HG02885 (cell line): ENCODE results near the gene KCNV2.

Source experiments
- ATAC-seq: cut with Tn5 transposase; IDR thresholded peaks from one replicate; pipeline ENCODE4 v1.9.1; 2021; ENCODE audit warnings: mild to moderate bottlenecking; ENCODE audit not compliant: unreplicated experiment, poor library complexity

The KCNV2 gene

DNA sequence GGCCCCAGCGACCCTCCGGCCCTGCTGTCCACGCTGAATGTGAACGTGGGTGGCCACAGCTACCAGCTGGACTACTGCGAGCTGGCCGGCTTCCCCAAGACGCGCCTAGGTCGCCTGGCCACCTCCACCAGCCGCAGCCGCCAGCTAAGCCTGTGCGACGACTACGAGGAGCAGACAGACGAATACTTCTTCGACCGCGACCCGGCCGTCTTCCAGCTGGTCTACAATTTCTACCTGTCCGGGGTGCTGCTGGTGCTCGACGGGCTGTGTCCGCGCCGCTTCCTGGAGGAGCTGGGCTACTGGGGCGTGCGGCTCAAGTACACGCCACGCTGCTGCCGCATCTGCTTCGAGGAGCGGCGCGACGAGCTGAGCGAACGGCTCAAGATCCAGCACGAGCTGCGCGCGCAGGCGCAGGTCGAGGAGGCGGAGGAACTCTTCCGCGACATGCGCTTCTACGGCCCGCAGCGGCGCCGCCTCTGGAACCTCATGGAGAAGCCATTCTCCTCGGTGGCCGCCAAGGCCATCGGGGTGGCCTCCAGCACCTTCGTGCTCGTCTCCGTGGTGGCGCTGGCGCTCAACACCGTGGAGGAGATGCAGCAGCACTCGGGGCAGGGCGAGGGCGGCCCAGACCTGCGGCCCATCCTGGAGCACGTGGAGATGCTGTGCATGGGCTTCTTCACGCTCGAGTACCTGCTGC is 839 bp downstream of the KCNV2 start:
- ATAC-seq, result no peak

DNA sequence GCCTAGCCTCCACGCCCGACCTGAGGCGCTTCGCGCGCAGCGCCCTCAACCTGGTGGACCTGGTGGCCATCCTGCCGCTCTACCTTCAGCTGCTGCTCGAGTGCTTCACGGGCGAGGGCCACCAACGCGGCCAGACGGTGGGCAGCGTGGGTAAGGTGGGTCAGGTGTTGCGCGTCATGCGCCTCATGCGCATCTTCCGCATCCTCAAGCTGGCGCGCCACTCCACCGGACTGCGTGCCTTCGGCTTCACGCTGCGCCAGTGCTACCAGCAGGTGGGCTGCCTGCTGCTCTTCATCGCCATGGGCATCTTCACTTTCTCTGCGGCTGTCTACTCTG is 1.4 kb downstream of the KCNV2 start:
- ATAC-seq, result no peak

DNA sequence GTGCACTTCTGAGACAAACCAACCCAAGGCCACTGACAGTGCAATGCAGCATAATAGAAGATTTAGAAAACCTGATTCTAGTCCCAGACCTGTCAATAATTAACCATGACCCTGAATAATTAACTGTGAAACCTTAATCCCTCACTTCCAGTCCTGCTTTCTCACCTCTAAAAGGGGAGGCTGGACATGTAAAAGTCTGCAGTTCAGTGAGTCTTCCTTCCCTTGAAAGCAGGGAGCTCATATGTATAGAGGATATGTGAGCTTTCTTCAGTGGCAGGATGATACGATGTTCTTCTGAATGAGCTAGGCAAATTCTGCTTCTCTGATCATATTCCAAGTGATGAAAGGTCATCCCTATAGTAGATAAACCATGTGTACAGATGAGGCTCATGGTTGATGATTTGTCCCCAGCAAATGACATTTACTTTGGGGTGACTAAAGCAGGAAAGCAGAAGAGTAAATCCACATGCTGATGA is 2.9 kb downstream of the KCNV2 start:
- ATAC-seq, result no peak

DNA sequence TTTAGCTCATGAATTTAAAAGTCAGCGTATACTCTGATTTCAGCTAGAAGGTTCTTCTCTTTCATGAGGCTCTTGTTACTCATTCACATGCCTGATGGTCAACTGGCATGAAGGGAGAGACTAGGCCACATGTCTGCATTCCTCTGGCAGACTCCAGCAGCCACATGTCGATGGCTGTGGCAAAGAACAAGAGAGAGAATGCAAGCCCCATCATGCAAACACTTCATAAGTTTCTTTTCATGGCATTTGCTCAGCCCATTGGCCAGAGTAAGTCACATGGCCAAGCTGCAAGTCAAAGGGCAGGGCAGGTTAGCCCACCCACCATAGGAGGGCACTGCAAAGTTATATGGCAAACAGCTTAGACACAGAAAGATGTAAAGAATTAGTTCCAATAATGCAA is 5.4 kb downstream of the KCNV2 start:
- no peak for ATAC-seq

- ATAC-seq, result no peak
These were observed 6.2 kb downstream of the KCNV2 start for GRCh38 chr9:2723376-2724065.

GRCh38 chr9:2725126-2725525 is 7.8 kb downstream of the KCNV2 start:
- ATAC-seq, result no peak

GRCh38 chr9:2725898-2726649 is 8.8 kb downstream of the KCNV2 start:
- ATAC-seq, result no peak

DNA sequence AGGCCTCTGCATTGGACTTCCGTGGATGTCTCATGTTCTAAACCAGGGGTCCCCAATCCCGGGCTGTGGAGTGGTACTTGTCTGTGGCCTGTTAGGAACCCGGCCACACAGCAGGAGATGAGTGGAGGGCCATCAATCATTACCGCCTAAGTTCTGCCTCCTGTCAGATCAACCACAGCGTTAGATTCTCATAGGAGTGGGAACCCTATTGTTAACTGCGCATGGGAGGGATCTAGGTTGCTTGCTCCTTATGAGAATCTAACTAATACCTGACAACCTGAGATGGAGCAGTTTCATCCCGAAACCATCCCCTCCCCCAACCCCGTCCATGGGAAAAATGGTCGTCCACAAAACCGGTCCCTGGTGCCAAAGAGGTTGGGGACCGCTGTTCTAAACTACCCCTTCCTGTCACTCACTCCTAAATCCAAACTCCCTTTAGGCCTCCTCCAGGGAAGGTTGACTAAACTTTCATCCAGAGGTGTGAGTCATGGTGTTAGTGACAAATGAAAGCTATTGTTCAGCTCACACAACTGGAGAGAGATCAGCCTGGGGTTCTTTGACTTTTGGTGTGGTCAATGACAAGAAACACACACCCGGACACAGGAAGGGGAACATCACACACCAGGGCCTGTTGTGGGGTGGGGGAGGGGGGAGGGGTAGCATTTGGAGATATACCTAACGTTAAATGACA is 9.5 kb downstream of the KCNV2 start:
- ATAC-seq, result no peak

DNA sequence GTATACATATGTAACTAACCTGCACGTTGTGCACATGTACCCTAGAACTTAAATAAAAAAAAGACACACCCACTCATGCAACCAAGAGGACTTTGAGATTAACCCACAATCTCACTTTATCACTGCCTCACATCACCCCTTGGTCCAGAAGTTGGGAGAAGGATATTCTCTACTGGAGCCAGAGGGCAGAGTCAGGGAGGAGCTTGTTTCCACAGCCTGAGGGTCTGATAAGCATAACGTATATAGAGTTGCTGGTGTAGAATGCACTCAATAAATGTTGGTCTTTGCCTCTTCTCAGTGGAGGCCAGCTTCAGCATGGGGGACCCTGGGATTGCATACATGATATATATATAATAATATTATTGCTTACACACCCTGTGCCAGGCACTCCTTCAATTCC is 10.1 kb downstream of the KCNV2 start:
- no peak for ATAC-seq

GRCh38 chr9:2727966-2728613 is 10.8 kb downstream of the KCNV2 start:
- peak; percentile 89 for ATAC-seq

DNA sequence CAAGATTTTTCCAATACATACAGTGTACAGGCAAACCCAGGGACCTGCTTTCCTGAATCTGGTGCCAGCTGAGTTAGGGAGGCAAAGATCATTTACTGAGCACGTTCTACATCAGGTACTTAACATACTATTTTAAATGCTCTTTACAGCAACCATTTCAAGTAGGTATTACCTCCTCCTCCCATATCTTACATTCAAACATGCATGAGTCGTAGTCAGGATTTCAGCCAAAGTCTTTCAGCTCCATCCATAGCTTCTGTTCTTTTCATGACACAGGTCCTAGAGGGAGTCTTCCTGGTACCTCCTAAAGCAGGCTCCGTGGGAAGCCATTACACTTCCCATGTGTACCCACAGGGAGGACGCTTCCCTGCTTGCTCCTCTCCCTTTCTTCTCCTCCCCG is 11.7 kb downstream of the KCNV2 start:
- ATAC-seq, result no peak

GRCh38 chr9:2729721-2730120 is 12.4 kb downstream of the KCNV2 start:
- ATAC-seq, result no peak

- no peak for ATAC-seq
These were observed 13.7 kb downstream of the KCNV2 start for GRCh38 chr9:2730971-2731370.

- ATAC-seq, result no peak
These were observed 15.2 kb downstream of the KCNV2 start for GRCh38 chr9:2732492-2732891.

- ATAC-seq, result no peak
These were observed 23.3 kb downstream of the KCNV2 start for GRCh38 chr9:2740616-2741015.

GRCh38 chr9:2741441-2742158 is 24.3 kb downstream of the KCNV2 start:
- no peak for ATAC-seq

DNA sequence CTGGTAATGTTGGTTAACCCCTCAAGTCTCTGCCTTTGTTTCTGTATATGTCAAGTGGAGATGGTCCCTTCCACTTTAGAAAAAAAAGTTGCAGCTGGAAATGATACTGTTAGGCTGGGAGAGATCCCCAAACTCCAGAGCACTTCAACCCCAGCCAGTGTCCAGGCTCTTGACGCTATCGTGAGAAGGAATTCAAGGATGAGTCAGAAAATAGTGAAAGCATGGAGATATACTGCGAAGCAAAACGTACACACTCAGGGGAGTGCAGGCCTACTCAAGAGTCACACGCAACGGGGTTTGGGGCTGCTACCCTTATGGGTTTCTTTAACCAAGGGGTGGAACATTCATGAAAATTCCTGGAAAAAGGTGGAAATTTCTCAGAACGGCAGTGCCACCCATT is 24.9 kb downstream of the KCNV2 start:
- ATAC-seq, result no peak

GRCh38 chr9:2743937-2744529 is 26.7 kb downstream of the KCNV2 start:
- no peak for ATAC-seq
